Ishikawa (cell line): ENCODE measurements around the gene SPRED1.

ENCODE experiments used
- CEBPB ChIP-seq: IDR thresholded peaks from 2 replicates; pipeline ENCODE4 v1.6.1; 2012
- CREB1 ChIP-seq: IDR thresholded peaks from 2 replicates; pipeline ENCODE4 v1.6.1; 2012; ENCODE audit warnings: low read depth
- EGR1 ChIP-seq: IDR thresholded peaks from 2 replicates; pipeline ENCODE4 v1.6.1; 2012
- EP300 ChIP-seq: IDR thresholded peaks from 2 replicates; pipeline ENCODE4 v1.6.1; 2012; ENCODE audit warnings: borderline replicate concordance
- FOXM1 ChIP-seq: IDR thresholded peaks from 2 replicates; pipeline ENCODE4 v1.6.1; 2012; ENCODE audit warnings: low read depth, borderline replicate concordance
- MAX ChIP-seq: IDR thresholded peaks from 2 replicates; pipeline ENCODE4 v1.6.1; 2012
- NFIC ChIP-seq: IDR thresholded peaks from 2 replicates; pipeline ENCODE4 v1.6.1; 2012
- RAD21 ChIP-seq: IDR thresholded peaks from 2 replicates; pipeline ENCODE4 v1.6.1; 2012; ENCODE audit warnings: low read depth
- REST ChIP-seq: IDR thresholded peaks from 2 replicates; pipeline ENCODE4 v1.6.1; 2012; ENCODE audit warnings: low read depth, mild to moderate bottlenecking
- TAF1 ChIP-seq: IDR thresholded peaks from 2 replicates; pipeline ENCODE4 v1.6.1; 2012; ENCODE audit warnings: low read depth, mild to moderate bottlenecking
- TCF12 ChIP-seq: IDR thresholded peaks from 2 replicates; pipeline ENCODE4 v1.6.1; 2012; ENCODE audit warnings: low read depth
- TEAD4 ChIP-seq: IDR thresholded peaks from 2 replicates; pipeline ENCODE4 v1.6.1; 2012
- USF1 ChIP-seq: IDR thresholded peaks from 2 replicates; pipeline ENCODE4 v1.6.1; 2012
- YY1 ChIP-seq: IDR thresholded peaks from 2 replicates; pipeline ENCODE4 v1.6.1; 2012; ENCODE audit warnings: low read depth
- ZBTB7A ChIP-seq: IDR thresholded peaks from 2 replicates; pipeline ENCODE4 v1.6.1; 2012; ENCODE audit warnings: low read depth

Gene SPRED1

GRCh38 chr15:38297623-38298388, 45.2 kb downstream of the SPRED1 start:
- TF ChIP-seq YY1 = no peak
- TF ChIP-seq TCF12 = no peak
- TF ChIP-seq CREB1 = no peak
- TF ChIP-seq REST = no peak
- TF ChIP-seq TAF1 = no peak
- TF ChIP-seq MAX = no peak
- TF ChIP-seq USF1 = no peak
- TF ChIP-seq ZBTB7A = no peak
- no peak for TF ChIP-seq FOXM1
- no peak for TF ChIP-seq NFIC
- TF ChIP-seq EP300 = no peak
- no peak for TF ChIP-seq RAD21
- TF ChIP-seq TEAD4 = no peak
- no peak for TF ChIP-seq EGR1
- no peak for TF ChIP-seq CEBPB

GRCh38 chr15:38299216-38299615, 46.6 kb downstream of the SPRED1 start:
- no peak for TF ChIP-seq TEAD4
- no peak for TF ChIP-seq MAX
- no peak for TF ChIP-seq CREB1
- TF ChIP-seq YY1 = no peak
- TF ChIP-seq CEBPB = no peak
- no peak for TF ChIP-seq RAD21
- no peak for TF ChIP-seq FOXM1
- no peak for TF ChIP-seq TAF1
- TF ChIP-seq EGR1 = no peak
- TF ChIP-seq TCF12 = no peak
- TF ChIP-seq USF1 = no peak
- TF ChIP-seq ZBTB7A = no peak
- no peak for TF ChIP-seq NFIC
- TF ChIP-seq EP300 = no peak

- TF ChIP-seq TCF12 (no peak), TAF1 (no peak), CREB1 (no peak), CEBPB (no peak), EP300 (no peak), YY1 (no peak)
These were observed 47.8 kb downstream of the SPRED1 start for GRCh38 chr15:38300395-38300794.

- TF ChIP-seq TAF1 = no peak
- TF ChIP-seq REST = no peak
- TF ChIP-seq TEAD4 = no peak
- no peak for TF ChIP-seq FOXM1
- no peak for TF ChIP-seq CREB1
- no peak for TF ChIP-seq YY1
- TF ChIP-seq EP300 = no peak
- TF ChIP-seq MAX = no peak
- TF ChIP-seq NFIC = no peak
- no peak for TF ChIP-seq CEBPB
- TF ChIP-seq TCF12 = no peak
- no peak for TF ChIP-seq ZBTB7A
- TF ChIP-seq EGR1 = no peak
- no peak for TF ChIP-seq USF1
- no peak for TF ChIP-seq RAD21
These were observed 51.8 kb downstream of the SPRED1 start for GRCh38 chr15:38304481-38304880.

GRCh38 chr15:38307251-38307650, 54.6 kb downstream of the SPRED1 start:
- TF ChIP-seq NFIC (no peak), REST (no peak), TCF12 (no peak), TAF1 (no peak), TEAD4 (no peak), EGR1 (no peak), MAX (no peak), FOXM1 (no peak), CEBPB (no peak), CREB1 (no peak), RAD21 (no peak), EP300 (no peak), YY1 (no peak), USF1 (no peak), ZBTB7A (no peak)
